ENCODE measurements around the gene GTPBP10. TPM values are rescaled to one million over a fixed set of nuclear protein-coding genes. Genes with fewer than 3 reads are reported as not detected.

GTPBP10 gene
- total and polyA plus RNA-seq, 2 donors (not counting 1 experiment from before 2014, with no cell fraction given) = 13.4 to 24.7 TPM

DNA sequence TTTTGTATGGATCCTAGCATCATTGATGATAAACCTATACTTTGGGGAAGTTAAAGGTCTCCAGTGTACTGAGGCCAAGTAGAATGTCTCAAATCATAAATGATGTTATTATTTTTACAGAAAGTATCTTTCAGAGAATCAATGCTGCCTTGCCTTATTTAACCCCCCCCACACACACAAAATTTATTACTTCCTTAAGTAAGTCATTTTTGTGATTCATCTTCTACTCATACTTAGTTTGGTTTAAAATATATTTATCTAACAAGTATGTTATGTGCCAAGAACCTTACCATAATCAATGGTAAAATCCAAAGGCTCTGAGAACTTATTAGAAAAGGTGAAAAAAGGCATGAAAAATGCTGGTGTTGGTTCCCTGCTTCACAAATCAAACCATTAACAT lies 37.9 kb downstream of the GTPBP10 start:
- Histone ChIP-seq H3K4me1 (ENCODE audit: control insufficient read depth, extremely low read depth, insufficient read depth, low read length) (peaks cover 7% of the 10 kb centered on the region), H2AFZ (ENCODE audit: low read length) (no peak overlapping the region), H3K9ac (ENCODE audit: insufficient read depth, low read length) (no peak overlapping the region), H3K9me3 (ENCODE audit: control insufficient read depth, insufficient read depth, low read depth, low read length) (no peaks in the 10 kb centered on the region), H3K27ac (ENCODE audit: insufficient read depth, low read length) (peak overlapping the region; percentile 66), H3K36me3 (ENCODE audit: control insufficient read depth, insufficient read depth, low read length) (no peaks in the 10 kb centered on the region), H3K4me3 (replicated peaks in 1 of 4; ENCODE audit: control extremely low read depth in 1 of 4, insufficient read depth in 1 of 4, low read depth in 3 of 4, low read length in 4 of 4) (peak overlapping the region in 1 of 4 experiments; percentile 24), H3K79me2 (ENCODE audit: control insufficient read depth, insufficient read depth, low read length) (no peaks in the 10 kb centered on the region), H3K27me3 (ENCODE audit: control insufficient read depth, insufficient read depth, low read length) (no peaks in the 10 kb centered on the region), H3K4me2 (ENCODE audit: extremely low read depth, insufficient read depth, low read length) (peak overlapping the region; percentile 66), H4K20me1 (ENCODE audit: control insufficient read depth, extremely low read depth, insufficient read depth, low read length) (no peaks in the 10 kb centered on the region)
- TF ChIP-seq, protein P1, sequence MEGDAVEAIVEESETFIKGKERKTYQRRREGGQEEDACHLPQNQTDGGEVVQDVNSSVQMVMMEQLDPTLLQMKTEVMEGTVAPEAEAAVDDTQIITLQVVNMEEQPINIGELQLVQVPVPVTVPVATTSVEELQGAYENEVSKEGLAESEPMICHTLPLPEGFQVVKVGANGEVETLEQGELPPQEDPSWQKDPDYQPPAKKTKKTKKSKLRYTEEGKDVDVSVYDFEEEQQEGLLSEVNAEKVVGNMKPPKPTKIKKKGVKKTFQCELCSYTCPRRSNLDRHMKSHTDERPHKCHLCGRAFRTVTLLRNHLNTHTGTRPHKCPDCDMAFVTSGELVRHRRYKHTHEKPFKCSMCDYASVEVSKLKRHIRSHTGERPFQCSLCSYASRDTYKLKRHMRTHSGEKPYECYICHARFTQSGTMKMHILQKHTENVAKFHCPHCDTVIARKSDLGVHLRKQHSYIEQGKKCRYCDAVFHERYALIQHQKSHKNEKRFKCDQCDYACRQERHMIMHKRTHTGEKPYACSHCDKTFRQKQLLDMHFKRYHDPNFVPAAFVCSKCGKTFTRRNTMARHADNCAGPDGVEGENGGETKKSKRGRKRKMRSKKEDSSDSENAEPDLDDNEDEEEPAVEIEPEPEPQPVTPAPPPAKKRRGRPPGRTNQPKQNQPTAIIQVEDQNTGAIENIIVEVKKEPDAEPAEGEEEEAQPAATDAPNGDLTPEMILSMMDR (conservative IDR thresholded peaks at IDR 0.05 in 1 of 2, IDR thresholded peaks at IDR 0.05 in 1 of 2; ENCODE audit: low read depth in 1 of 2, low read length in 2 of 2) = no peak
- TF ChIP-seq EZH2 (IDR thresholded peaks at IDR 0.05; ENCODE audit: low read length, missing control alignments) = no peak
- peak in 1 of 2 donors; percentile 35 for DNase-seq (ENCODE audit: low read depth in 2 of 2)

DNA sequence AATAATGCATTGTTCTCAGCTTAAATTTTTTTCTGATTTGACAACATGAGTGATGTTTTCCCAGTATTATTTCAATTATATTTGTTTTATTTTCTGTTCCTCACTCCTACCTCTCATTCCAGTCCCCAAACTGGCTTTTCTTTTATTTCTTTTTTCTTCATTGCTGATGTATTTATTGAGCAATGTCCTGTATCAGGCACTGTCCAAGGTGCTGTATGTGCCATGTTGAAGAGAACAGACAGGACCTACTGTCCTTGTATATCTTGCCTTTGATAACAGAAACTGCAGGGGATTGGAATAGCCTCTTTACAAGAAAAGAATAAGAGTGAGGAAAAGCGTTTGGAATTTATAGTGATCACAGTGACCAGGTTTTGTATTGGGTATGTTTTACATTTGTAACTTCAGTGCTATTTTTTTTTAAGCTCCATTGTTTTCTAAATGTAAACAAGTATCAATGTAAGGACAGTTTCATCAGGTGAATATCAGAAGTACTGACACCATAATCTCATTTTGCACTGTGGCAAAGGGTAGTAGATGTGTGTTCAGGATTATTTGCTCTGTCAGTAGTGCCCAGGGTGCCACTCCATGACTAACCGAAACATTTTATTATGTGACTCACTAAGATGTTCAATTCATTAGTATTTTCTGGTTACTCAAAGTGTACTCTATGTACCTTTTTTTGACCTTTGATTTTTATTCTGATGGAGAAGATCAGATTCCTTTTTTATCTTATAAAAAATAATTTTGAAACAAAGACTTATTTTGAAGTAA lies 41.1 kb downstream of the GTPBP10 start:
- Histone ChIP-seq H3K27ac (ENCODE audit: insufficient read depth, low read length) (no peak overlapping the region), H3K4me1 (ENCODE audit: control insufficient read depth, extremely low read depth, insufficient read depth, low read length) (peaks cover 7% of the 10 kb centered on the region), H3K36me3 (ENCODE audit: control insufficient read depth, insufficient read depth, low read length) (no peaks in the 10 kb centered on the region), H3K9ac (ENCODE audit: insufficient read depth, low read length) (no peak overlapping the region), H3K4me2 (ENCODE audit: extremely low read depth, insufficient read depth, low read length) (no peak overlapping the region), H2AFZ (ENCODE audit: low read length) (no peak overlapping the region), H3K27me3 (ENCODE audit: control insufficient read depth, insufficient read depth, low read length) (no peaks in the 10 kb centered on the region), H3K9me3 (ENCODE audit: control insufficient read depth, insufficient read depth, low read depth, low read length) (no peaks in the 10 kb centered on the region), H3K4me3 (replicated peaks in 1 of 4; ENCODE audit: control extremely low read depth in 1 of 4, insufficient read depth in 1 of 4, low read depth in 3 of 4, low read length in 4 of 4) (no peak overlapping the region), H3K79me2 (ENCODE audit: control insufficient read depth, insufficient read depth, low read length) (no peaks in the 10 kb centered on the region), H4K20me1 (ENCODE audit: control insufficient read depth, extremely low read depth, insufficient read depth, low read length) (no peaks in the 10 kb centered on the region)
- TF ChIP-seq EZH2 (IDR thresholded peaks at IDR 0.05; ENCODE audit: low read length, missing control alignments) = no peak
- TF ChIP-seq, protein P1 (conservative IDR thresholded peaks at IDR 0.05 in 1 of 2, IDR thresholded peaks at IDR 0.05 in 1 of 2; ENCODE audit: low read depth in 1 of 2, low read length in 2 of 2) = no peak
- peak in 1 of 2 donors; percentile 32 for DNase-seq (ENCODE audit: low read depth in 2 of 2)

DNA sequence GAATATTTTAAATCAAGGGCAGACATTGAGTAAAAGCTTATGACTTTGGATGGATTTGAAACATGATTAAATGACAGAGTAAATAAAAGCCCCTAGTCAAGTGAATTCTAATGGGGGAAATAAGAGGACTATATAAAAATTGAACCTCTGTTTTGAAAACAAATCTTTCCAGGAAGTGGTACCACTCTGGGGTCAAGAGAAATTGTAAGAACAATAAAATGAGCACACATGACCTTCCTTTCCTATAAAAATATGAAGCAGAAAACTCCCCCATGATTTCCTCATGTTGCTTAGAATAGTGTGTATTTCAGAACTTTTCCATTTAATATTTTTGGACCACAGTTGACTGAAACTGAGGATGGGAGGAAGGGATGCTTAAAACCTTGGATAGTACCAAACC lies 44.4 kb downstream of the GTPBP10 start:
- no peak for DNase-seq (ENCODE audit: low read depth in 2 of 2)
- TF ChIP-seq EZH2 (IDR thresholded peaks at IDR 0.05; ENCODE audit: low read length, missing control alignments) = no peak
- TF ChIP-seq, protein P1 (conservative IDR thresholded peaks at IDR 0.05 in 1 of 2, IDR thresholded peaks at IDR 0.05 in 1 of 2; ENCODE audit: low read depth in 1 of 2, low read length in 2 of 2) = no peak
- H3K9me3 ChIP-seq (ENCODE audit: control insufficient read depth, insufficient read depth, low read depth, low read length) = no peaks in the 10 kb centered on the region
- H3K27me3 ChIP-seq (ENCODE audit: control insufficient read depth, insufficient read depth, low read length) = no peaks in the 10 kb centered on the region
- H3K4me2 ChIP-seq (ENCODE audit: extremely low read depth, insufficient read depth, low read length) = no peak overlapping the region
- H2AFZ ChIP-seq (ENCODE audit: low read length) = no peak overlapping the region
- H4K20me1 ChIP-seq (ENCODE audit: control insufficient read depth, extremely low read depth, insufficient read depth, low read length) = no peaks in the 10 kb centered on the region
- H3K4me3 ChIP-seq (replicated peaks in 1 of 4; ENCODE audit: control extremely low read depth in 1 of 4, insufficient read depth in 1 of 4, low read depth in 3 of 4, low read length in 4 of 4) = no peak overlapping the region
- no peaks in the 10 kb centered on the region for H3K36me3 ChIP-seq (ENCODE audit: control insufficient read depth, insufficient read depth, low read length)
- no peak overlapping the region for H3K9ac ChIP-seq (ENCODE audit: insufficient read depth, low read length)
- H3K4me1 ChIP-seq (ENCODE audit: control insufficient read depth, extremely low read depth, insufficient read depth, low read length) = no peaks in the 10 kb centered on the region
- H3K27ac ChIP-seq (ENCODE audit: insufficient read depth, low read length) = no peak overlapping the region
- no peaks in the 10 kb centered on the region for H3K79me2 ChIP-seq (ENCODE audit: control insufficient read depth, insufficient read depth, low read length)

Measured in fibroblast of lung (primary cell).